GM18498 (cell line): ENCODE results near the gene BPIFB2.

Experiments
- ATAC-seq: cut with Tn5 transposase; IDR thresholded peaks from one replicate; pipeline ENCODE4 v1.9.1; 2021; ENCODE audit warnings: mild to moderate bottlenecking, moderate library complexity; ENCODE audit not compliant: unreplicated experiment

The BPIFB2 gene

DNA sequence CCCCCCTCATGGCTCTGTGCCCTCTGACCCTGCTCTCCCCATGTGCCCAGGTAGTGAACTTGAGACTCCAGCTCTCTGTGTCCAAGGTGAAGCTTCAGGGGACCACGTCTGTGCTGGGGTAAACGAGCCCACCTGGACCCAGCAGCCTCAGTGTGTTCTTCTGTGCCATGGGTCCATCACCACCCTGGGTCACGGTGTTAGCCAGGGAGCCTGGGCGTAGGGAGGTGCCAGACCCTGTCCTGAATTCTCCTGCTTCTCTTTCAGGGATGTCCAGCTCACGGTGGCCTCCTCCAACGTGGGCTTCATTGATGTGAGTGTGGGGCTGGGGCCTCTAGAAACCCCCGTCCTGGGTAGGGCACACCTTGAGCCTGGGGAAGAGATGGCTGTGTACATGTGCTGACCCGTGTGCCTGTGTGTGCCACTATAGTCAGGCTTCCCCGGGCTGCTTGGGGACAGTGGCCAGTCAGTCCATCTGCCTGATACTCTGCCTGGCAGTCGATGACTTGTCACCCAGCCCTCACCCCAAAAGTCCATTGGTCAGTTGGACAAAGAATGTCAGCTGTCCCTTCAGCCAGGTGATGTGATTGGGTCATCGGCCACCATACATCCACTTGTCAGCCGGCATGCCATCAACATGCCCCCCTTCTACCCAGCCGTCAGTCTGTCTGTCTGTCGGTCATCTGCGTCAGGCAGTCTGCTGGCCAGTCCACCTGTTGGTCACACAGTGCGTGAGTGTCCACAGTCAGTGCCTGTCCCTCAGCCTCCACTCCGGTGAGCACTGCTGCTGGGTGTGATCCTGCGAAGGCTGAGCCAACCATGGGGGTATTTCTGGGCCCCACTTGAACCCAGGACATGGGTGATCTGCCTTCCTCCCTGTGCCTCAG is 13.0 kb downstream of the BPIFB2 start:
- ATAC-seq = no peak

DNA sequence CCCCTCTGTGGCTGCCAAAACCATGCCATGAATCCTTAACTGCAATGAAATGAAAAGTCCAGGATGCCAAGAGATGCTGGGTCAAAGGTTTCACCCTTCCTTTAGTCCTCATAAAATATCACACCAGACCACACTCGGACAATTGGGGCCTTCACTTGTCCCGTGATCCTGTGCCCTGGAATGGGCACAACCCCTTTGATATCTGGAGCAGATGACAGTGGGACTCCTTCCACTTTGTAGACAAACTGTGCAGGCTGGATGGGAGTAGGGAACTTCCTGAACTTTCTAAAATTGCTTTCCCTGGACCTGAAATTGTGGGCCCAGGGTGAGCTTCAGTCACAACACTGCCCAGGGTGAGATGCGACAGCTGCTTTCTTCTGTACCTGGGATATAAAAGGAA is 14.4 kb downstream of the BPIFB2 start:
- no peak for ATAC-seq

DNA sequence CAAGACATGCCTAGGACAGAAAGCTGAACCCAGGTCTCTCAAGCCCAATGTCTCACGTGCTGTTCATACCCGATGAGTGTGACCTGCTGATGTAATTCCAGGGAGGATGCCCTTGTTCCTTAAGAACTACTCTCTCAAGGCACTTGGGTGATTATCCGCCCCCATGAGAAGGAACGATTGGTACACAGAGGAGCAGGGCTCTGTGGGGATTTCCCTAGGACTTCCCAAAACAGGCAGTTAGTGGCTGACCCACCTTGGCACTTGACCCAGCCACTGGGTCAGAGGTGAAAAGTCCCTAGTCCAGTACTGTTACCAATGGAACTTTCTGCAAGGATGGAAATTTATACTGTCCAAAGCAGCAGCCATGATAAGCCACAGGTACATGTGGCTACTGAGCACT is 14.8 kb downstream of the BPIFB2 start:
- no peak for ATAC-seq

DNA sequence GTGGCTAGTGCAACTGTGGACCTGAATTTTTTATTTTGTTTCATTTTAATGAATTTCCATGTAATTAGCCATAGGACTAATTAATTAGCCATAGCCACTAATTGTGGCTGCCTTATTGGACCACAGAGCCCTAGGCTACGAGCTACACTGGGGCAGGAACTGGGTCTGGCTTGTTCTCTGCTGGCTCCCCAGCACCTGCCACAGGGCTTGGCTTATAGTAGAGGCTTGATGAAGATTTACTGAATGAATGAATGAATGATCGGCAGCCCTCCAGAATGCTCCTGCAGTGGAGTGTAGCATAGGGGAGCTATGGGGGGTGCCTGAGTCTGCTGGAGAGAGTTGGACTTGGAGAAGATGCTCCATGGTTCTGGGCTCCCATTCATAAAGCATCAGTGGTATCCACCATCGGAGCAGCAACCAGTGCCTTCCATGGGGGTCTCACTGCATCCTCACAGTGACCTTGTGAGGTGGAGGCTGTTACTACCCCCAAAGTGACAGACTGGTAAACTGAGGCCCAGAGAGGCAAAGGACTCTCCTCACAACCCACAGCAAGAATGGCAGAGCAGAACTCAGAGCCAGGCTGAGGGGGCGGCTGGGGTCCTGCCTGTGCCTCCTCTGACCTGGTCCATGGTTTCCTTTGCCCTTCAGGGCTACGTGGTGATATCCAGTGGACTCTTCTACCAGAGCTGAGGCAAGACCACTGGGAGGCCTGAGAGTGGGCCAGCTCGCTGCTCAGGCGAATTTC is 15.4 kb downstream of the BPIFB2 start:
- ATAC-seq = no peak

DNA sequence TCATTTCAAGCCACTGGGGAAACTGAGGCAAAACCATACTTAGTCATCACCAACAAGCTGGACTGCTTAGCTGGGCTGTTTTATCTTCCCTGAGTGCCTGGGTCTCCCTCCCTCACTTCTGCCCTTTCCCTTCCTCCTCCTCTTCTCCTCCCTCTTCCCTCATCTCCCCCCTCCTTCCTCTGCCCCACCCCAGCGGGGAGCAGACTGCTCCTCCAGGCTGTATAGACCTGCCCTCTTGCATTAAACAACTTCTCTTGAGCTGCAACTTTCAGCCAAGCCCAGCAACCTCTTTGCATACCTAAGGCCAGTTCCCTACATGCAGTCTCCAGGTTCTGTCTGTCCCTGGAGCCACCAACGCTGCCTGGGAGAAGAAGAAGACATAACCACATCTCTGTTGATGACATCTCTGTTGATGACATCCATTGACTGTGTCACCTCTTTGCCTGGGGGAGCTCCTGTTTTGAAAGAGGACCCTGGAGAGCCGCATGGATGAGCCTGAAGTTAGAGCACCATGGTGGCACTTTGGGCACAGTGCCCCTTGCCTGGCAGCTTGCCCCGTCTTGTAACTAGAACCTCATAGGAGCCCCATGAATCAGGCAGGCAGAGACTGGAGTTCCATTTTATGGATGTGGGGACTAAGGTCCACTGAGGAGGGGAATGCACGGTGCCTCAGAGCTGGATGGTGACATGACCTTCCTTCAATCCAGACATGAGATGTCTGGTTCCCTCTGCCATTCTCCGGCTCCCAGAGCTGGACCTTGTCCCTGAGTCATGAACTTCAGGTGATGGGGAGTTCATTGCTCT is 16.1 kb downstream of the BPIFB2 start:
- no peak for ATAC-seq

DNA sequence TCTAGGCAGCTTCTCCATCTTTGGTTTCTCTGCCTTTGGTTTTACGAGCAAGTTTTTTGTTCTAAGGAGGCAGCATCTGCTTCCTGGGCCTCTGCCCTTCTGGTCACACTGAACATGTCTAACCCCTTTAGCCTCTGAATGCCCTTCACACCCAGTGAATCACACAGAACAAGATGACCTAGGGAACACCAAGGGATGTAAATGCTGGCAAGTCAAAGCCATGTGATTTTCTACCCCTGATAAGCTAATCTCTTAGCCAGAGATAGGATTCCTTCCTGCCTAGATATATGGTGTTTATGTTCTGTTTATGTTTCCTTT is 16.7 kb downstream of the BPIFB2 start:
- no peak for ATAC-seq

DNA sequence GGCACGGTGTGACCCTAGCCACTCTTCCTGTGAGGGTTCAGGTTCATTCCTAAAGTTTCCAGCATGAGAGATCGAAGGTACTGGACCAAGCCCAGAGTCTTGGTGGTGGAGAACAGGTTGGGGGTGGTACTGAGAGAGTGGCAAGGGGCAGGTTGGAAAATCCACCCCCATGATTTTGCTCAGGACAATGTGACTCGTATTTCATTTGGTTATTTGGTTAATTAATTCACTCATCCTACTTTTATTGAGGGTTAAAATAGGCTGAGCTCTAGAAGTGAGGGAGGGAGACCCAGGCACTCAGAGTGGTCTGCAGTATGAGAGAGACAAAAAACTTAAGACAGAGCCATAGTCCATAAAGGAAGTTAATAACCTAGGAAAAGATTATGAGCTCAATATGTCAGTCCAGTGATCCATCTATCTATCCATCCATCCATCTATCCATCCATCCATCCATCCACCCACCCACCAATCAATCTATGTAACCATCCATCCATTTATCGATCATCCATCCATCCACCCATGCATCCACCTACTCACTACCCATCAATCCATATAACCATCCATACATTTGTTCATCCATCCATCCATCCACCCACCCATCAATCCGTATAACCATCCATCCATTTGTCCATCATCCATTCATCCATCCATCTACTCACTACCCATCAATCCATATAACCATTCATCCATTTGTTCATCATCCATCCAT is 17.3 kb downstream of the BPIFB2 start:
- no peak for ATAC-seq

DNA sequence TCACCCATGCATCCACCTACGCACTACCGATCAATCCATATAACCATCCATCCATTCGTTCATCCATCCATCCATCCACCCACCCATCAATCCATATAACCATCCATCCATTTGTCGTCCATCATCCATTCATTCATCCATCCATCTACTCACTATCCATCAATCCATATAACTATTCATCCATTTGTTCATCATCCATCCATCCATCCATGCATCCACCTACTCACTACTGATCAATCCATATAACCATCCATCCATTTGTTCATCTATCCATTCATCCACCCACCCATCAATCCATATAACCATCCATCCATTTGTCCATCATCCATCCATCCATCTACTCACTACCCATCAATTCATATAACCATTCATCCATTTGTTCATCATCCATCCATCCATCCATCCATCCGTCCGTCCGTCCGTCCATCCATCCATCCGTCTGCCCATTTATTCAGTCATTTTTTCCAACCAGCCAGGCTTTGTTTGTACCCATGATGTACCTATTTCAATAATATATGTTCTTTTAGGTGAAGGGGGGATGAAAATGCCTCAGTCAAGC is 17.9 kb downstream of the BPIFB2 start:
- no peak for ATAC-seq

DNA sequence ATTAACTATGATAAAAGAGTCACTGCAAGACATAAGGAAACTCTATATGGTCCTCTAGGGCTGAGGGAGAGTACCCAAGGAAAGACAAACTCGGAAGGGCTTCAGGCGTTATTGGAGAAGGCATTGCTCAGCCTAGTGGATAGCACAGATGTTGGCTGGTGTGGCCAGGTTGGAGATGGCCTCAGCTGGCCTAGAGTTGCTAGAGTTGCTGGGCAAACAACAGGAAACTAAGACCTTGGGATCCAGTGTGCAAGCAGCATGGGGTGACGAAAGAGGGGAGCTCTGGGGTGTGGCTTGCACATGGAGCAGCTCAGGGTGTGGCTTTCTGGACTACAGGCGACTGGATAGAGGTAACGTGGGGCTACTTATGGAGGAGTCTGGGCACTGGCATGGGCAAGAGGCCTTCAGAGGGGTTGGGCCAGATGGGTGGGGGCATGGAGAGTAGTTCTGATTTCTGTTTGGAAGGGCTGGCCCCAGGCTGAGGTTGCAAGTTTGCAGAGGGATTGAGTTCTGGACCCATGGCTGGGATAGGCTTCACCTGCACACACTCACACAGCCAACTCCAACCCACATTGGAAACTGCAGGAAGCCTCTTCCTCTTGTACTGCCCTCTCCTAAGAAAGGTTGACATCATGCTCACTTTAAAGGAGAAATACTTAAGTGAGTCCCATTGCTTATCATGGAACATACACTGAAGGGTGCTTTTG is 18.7 kb downstream of the BPIFB2 start:
- no peak for ATAC-seq

DNA sequence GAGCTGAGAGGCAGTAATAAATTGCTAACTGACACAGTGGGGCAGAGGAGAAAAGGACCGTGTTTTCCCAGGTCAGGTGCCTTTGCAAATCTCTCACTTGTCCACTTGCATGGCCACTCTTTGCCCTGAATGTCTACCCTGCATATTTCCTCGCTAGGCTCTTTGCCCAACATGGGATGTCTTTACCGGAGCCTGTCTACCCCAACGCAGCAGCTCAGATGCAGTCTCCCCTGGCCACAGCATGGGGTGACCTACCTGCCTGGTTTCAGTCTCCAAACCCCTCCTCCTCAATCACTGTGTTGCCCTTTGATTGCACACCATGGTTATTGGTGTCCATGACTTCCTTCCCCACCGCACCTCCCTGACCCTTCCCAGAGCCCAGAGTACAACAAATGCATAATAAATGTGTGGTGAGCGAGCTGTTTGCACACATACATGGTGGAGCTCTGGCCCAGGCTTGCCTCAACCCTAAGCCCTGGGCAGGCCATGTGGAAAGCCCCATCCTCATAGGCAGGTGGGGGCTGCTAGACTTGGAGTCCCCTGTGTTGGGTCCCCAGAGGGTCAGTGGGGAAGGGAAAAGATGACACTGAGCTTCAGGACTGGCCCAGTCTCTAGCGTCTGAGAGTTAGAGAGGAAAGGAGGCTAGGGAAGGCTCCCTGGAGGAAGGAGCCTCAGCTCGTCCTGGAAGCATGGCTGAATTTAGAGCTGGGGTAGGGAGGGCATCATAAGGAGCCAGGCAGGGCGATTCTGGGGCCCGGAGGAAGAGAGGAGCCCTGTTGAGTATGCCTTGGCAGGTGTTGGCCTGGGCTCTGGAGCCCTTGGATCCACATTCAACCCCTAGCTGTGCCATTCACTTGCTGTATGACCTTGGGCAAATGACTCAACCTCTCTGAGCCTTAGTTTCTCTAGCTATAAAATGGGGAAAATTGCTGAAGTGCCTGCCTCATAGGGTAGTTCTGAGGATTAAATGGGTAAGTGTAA is 19.6 kb downstream of the BPIFB2 start:
- no peak for ATAC-seq

DNA sequence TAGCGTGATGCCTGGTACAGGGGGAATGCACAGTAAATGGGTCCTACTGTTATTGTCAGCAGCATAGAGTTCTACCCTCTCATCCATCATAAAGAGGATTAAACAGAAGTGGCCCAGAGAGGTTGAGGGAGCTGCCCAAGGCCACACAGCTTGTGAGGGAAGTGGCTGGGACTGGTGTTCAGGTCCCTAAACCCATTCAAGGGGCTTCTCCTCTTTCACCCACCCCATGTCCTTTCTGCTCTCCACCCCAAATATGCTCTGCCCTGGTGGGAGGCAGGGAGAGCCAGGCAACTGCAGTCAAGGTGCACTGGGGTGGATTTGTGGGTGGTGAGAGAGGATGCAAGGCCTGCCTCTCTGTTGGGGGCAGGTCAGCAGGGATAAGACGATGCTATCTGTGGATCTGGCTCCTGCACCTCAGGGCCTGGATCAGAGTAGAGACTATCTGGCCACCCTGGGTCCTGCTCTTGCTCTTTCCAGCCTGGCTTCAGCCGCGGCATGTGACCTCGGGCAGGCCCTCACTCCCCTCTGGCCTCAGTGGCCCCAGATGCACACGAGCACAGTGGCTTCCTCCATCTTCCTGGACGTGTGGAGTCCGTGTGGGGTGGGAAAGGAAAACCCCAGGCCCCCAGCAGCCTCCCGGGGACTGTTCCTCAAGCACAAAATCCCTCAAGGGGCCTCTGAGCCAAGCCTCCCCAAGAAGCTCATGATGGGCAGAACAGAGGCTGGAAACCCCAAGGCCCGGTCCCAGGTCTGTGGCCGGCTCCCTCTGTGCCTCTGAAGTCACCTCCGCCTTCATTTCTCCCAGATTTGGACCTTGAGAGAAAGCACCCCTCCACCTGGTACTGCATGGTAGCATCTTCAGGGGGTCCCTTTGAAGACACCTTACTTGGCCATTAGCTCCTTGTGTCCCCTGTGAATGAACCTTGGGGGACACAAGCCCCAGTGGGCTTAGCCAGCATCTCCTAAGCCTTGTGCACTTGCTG is 20.6 kb downstream of the BPIFB2 start:
- ATAC-seq = no peak

DNA sequence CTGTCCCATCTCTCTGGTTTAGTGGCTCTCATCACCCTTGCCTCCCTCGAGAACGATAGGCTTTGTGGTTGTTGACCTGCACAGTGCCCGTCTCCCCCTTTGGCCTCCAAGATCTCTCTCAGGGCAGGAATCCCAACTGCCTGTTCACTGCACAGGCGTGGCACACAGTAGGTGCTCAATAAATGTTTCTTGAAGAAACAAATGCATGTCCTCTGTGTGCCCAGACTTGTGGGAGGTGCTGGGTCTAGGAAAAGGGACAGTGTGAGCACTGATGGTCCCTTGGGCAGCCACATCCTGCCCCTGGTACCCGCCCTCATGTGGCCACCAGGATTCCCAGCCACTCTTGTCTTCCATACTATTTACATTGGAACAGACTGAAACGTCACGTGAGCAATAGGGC is 21.4 kb downstream of the BPIFB2 start:
- no peak for ATAC-seq

DNA sequence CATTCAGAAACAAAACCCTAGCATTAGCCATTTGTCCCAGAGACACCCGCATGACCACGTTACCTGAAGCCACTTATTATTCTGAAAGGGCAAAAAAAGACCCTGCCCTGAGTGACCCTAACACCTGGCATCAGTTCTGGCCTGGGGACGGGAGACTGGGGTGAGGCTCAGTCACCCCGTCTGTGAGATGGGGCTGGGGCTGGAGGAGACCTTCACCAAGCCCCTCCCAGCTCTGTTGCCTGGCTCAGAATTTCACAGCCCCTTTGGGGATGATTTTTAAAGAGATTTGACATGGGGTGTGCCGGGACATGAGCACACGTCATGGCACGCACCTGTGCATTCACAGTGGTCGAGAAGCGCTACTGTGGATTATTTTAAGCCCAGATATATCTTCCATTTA is 22.6 kb downstream of the BPIFB2 start:
- no peak for ATAC-seq

DNA sequence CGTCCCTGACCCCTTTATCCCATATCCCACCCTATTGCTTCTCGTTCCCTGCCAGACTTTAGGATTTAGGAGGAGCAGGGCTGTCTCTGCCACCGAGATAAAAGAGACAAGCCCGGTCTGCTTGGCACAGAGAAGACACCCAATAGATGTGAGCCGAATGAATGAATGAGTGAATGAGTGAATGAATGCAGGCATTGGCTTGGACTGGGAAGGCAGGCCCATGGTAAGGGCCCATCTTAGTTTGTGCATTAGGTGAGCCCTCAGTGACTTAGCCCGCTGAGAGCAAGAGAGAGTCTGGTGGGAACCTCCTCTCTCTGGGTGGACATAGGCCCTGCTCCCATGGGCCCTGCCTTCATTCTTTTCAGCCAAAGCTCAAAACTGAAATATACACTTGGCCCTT is 23.1 kb downstream of the BPIFB2 start:
- ATAC-seq = no peak

DNA sequence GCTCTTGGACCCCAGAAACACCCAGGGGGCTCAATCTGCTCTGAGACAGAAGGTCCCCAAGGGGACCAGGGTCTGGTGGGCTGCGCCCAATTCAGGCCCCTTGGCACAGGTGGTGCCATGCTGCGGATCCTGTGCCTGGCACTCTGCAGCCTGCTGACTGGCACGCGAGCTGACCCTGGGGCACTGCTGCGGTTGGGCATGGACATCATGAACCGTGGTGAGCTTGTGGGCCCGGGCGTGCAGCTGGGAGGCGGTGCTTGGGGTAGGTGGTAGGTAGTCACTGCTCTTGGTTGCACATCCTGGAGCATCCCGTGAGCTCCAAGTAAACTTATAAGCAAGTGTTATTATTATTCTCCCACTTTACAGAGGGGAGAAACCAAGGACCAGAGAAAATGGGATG is 24.0 kb downstream of the BPIFB2 start, which contains the start of gene BPIFB6:
BPIFB6 (plus strand) TSS at position 118 of the 400 bp plus-strand sequence; CDS start at position 118, 0 bp downstream.
- ATAC-seq = no peak

DNA sequence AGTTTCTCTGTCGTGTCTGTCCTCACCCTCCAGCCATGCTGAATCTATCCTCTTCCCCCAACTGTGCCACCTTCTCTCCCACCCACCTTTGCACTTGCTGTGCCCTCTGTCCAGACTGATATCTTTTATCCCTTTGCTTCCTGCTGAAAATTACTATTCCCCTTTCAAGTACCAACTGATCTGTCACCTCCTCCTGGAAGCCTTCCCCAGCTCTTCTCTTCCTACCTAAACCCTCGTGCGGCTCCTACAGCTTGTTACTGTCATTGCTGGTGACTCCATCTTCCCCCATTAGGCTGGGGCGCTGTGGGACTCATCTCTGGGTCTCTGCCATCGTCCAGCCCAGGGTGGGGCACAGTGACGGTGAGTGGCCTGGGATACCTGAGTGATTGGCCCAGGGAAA is 25.1 kb downstream of the BPIFB2 start:
- ATAC-seq = no peak

DNA sequence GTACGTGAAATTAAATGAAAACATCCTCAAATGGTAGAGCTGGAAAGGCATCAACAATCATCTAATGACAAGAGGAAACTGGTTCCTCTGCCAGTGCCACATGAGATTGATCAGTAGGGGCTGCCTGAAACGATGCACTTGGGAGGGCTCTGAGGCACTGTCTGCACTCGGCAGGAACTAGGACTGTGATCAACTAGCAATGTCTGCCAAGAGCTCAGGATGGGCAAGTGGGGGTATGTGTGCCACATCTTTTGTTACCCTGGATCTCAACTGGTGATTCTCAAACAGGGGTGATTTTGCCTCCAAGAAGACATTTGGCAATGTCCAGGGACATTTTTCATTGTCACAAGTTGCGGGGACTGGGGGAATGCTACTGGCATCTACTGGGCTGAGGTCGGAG is 25.9 kb downstream of the BPIFB2 start:
- ATAC-seq = no peak

DNA sequence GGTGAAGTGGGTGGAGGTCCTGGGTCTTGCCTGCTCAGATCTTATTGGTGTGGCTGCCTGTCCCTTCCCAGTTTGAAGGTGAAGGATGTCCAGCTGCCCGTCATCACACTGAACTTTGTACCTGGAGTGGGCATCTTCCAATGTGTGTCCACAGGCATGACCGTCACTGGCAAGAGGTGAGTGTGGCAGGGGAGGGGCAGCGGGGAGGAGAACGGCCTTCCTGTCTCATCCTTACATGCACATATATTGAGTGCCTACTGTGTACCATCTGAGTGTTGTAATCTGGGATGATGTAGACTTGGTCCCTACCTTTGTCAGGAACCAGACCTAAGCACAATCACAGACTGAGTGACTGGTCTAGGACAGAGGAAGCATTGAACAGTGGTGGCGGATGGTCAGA is 26.6 kb downstream of the BPIFB2 start:
- no peak for ATAC-seq
